A549 (cell line): Measurements from ENCODE around the gene SIRT2. TPM values are rescaled to one million over a fixed set of nuclear protein-coding genes. Genes with fewer than 3 reads are reported as not detected.

Experiments
- ATAC-seq, 2 experiments: fragments of 200-7000 bp in 1 of 2; fragments of >200 bp in 1 of 2; cut with Nextera tagmentation in 1 of 2; cut with Tn5 transposase in 1 of 2; 3 replicates each; pipeline versions ENCODE4 v1.8.0 to v1.9.1; 2018 to 2020; ENCODE audit warnings: mild to moderate bottlenecking in 1 of 2, moderate library complexity in 1 of 2
- CTCF ChIA-PET: fragments of 300-600 bp; sonication (Branson Sonifier 250); formaldehyde crosslinking; extraction: SDS; loops from one replicate; lab custom pipeline; 2021; ENCODE audit warnings: antibody characterized with exemption, inconsistent platforms; lab: Yijun Ruan, JAX
- POLR2A ChIA-PET: fragments of 350-600 bp; formaldehyde crosslinking; extraction: SDS; loops from one replicate; lab custom pipeline; 2021; ENCODE audit warnings: antibody characterized with exemption, inconsistent platforms; lab: Yijun Ruan, JAX
- DNase-seq, 2 experiments: peaks; one replicate each; pipeline versions ENCODE4 v3.0.0 to v3.0.0-alpha.2; 2011 to 2016; ENCODE audit warnings: low read depth in 1 of 2, low spot score in 1 of 2
- FAIRE-seq: peaks from 2 replicates; lab custom pipeline; 2011; peaks lifted over from hg19 to GRCh38; lab: Jason Lieb, UNC
- H3K27ac ChIP-seq, 2 experiments: fragments of >200 bp; sonication (Bioruptor Twin); formaldehyde crosslinking; 3 replicates each; pipeline ENCODE4 v1.5.1; 2016 to 2017
- H3K4me1 ChIP-seq: fragments of >200 bp; sonication (Bioruptor Twin); formaldehyde crosslinking; 3 replicates; pipeline ENCODE4 v1.6.1; 2016
- H3K4me2 ChIP-seq: fragments of >200 bp; sonication (Bioruptor Twin); formaldehyde crosslinking; 3 replicates; pipeline ENCODE4 v1.6.1; 2016
- H3K4me3 ChIP-seq: fragments of >200 bp; sonication (Bioruptor Twin); formaldehyde crosslinking; 3 replicates; pipeline ENCODE4 v1.5.1; 2016
- H3K9me3 ChIP-seq: fragments of >200 bp; sonication (Bioruptor Twin); formaldehyde crosslinking; 3 replicates; pipeline ENCODE4 v1.6.1; 2016
- CBX2 ChIP-seq: fragments of 200-600 bp; sonication (generic); IDR thresholded peaks from 2 replicates; pipeline ENCODE4 v1.6.1; 2016; ENCODE audit warnings: low read depth, mild to moderate bottlenecking, borderline replicate concordance
- CEBPB ChIP-seq, 2 experiments: fragments of >200 bp in 1 of 2; sonication (Bioruptor Twin) in 1 of 2; formaldehyde crosslinking in 1 of 2; IDR thresholded peaks; 2 replicates each; pipeline ENCODE4 v1.6.1; 2012 to 2016
- CTCF ChIP-seq: fragments of >200 bp; sonication (Bioruptor Twin); formaldehyde crosslinking; IDR thresholded peaks from 3 replicates; pipeline ENCODE4 v1.5.1; 2016
- ESRRA ChIP-seq: fragments of 150-350 bp; IDR thresholded peaks from 2 replicates; pipeline ENCODE4 v1.6.1; 2014; ENCODE audit warnings: mild to moderate bottlenecking, low read length, borderline replicate concordance
- GATA3 ChIP-seq: IDR thresholded peaks from 2 replicates; pipeline ENCODE4 v1.6.1; 2012; ENCODE audit warnings: borderline replicate concordance
- HMGXB4 ChIP-seq: fragments of 250-450 bp; sonication (Bioruptor Pico); IDR thresholded peaks from 2 replicates; pipeline ENCODE4 v1.5.0; 2021; ENCODE audit warnings: mild to moderate bottlenecking, moderate library complexity, borderline replicate concordance
- HOXA7 ChIP-seq: fragments of 250-450 bp; sonication (Bioruptor Pico); IDR thresholded peaks from 2 replicates; pipeline ENCODE4 v1.5.0; 2020; ENCODE audit warnings: mild to moderate bottlenecking, moderate library complexity
- JUN ChIP-seq, 2 experiments: fragments of >200 bp; sonication (Bioruptor Twin); formaldehyde crosslinking; IDR thresholded peaks; 2 replicates in 1 of 2; 3 replicates in 1 of 2; pipeline ENCODE4 v1.6.1; 2016 to 2017
- MAX ChIP-seq: IDR thresholded peaks from 2 replicates; pipeline ENCODE4 v1.6.1; 2012
- MAZ ChIP-seq: fragments of 150-350 bp; IDR thresholded peaks from 2 replicates; pipeline ENCODE4 v1.6.1; 2014; ENCODE audit warnings: antibody characterized with exemption, low read depth, low read length, borderline replicate concordance
- MYC ChIP-seq: IDR thresholded peaks from 2 replicates; pipeline ENCODE4 v1.6.1; 2012; ENCODE audit warnings: mild to moderate bottlenecking, inconsistent platforms, low read length, improper control_type of control experiment, borderline replicate concordance
- NFE2L2 ChIP-seq: fragments of 150-350 bp; conservative IDR thresholded peaks from 2 replicates; pipeline ENCODE4 v1.6.1; 2014; ENCODE audit warnings: low read length
- NPAS2 ChIP-seq: fragments of 250-450 bp; sonication (Bioruptor Pico); IDR thresholded peaks from 2 replicates; pipeline ENCODE4 v1.8.0; 2022; ENCODE audit warnings: mild to moderate bottlenecking, moderate library complexity, borderline replicate concordance
- NR3C1 ChIP-seq: fragments of >200 bp; sonication (Bioruptor Twin); formaldehyde crosslinking; IDR thresholded peaks from 3 replicates; pipeline ENCODE4 v1.6.1; 2017
- PBX3 ChIP-seq: IDR thresholded peaks from 2 replicates; pipeline ENCODE4 v1.6.1; 2012
- PHF8 ChIP-seq: fragments of 200-600 bp; sonication (generic); IDR thresholded peaks from 2 replicates; pipeline ENCODE4 v1.6.1; 2016; ENCODE audit warnings: low read depth, mild to moderate bottlenecking, antibody characterized with exemption, moderate library complexity, borderline replicate concordance
- POLR2AphosphoS2 ChIP-seq: conservative IDR thresholded peaks from 2 replicates; pipeline ENCODE4 v1.6.1; 2012; ENCODE audit warnings: low read length, improper control_type of control experiment, inconsistent platforms
- RFX5 ChIP-seq: fragments of 450-650 bp; IDR thresholded peaks from 2 replicates; pipeline ENCODE4 v1.7.1; 2014; ENCODE audit warnings: antibody characterized with exemption, mild to moderate bottlenecking, moderate library complexity
- RNF2 ChIP-seq: fragments of 200-600 bp; sonication (generic); IDR thresholded peaks from 2 replicates; pipeline ENCODE4 v1.6.1; 2016; ENCODE audit warnings: low read depth, mild to moderate bottlenecking, antibody characterized with exemption, moderate library complexity, borderline replicate concordance
- SREBF2 ChIP-seq: fragments of 450-650 bp; IDR thresholded peaks from 2 replicates; pipeline ENCODE4 v1.6.1; 2014; ENCODE audit warnings: mild to moderate bottlenecking, moderate library complexity
- TFCP2L1 ChIP-seq: fragments of 250-450 bp; sonication (Bioruptor Pico); IDR thresholded peaks from 2 replicates; pipeline ENCODE4 v1.5.0; 2021; ENCODE audit warnings: mild to moderate bottlenecking
- TP53 ChIP-seq: fragments of 250-450 bp; sonication (Bioruptor Pico); IDR thresholded peaks from 2 replicates; pipeline ENCODE4 v1.5.0; 2021; ENCODE audit warnings: mild to moderate bottlenecking, moderate library complexity
- ZSCAN20 ChIP-seq: fragments of 250-450 bp; sonication (Bioruptor Pico); IDR thresholded peaks from 2 replicates; pipeline ENCODE4 v1.8.0; 2022; ENCODE audit warnings: mild to moderate bottlenecking, moderate library complexity
- WGBS: methylation state at CpG from one replicate; pipeline ENCODE4 v1.1.6; 2017; ENCODE audit errors: missing lambda C conversion rate; 5-methylcytosine and 5-hydroxymethylcytosine counted together
- polyA plus RNA-seq, 4 experiments: library from polyadenylated mRNA; depleted of rRNA in 3 of 4; stranded (reverse); fragments of >200 nt; fragmentation: RNase III in 1 of 4; extraction: RNeasy Plus Mini Kit Qiagen cat#74134 plus additional on column Dnase treatment in 1 of 4; gene quantifications; 2 replicates in 3 of 4; 3 replicates in 1 of 4; pipeline ENCODE4 v1.2.3, GENCODE V29; 2011 to 2017
- TF ChIP-seq, protein P1 (sequence below): fragments of 150-350 bp; IDR thresholded peaks from 2 replicates; pipeline ENCODE4 v1.6.1; 2014; ENCODE audit warnings: low read depth, mild to moderate bottlenecking, low read length
- TF ChIP-seq, protein P2 (sequence below): fragments of >200 bp; sonication (Bioruptor Twin); formaldehyde crosslinking; IDR thresholded peaks from 3 replicates; pipeline ENCODE4 v1.6.1; 2016

Gene SIRT2
- polyA plus RNA-seq, 2 of the 4 experiments (the other 2 are of a cell fraction) = 28.6 to 30.4 TPM

DNA sequence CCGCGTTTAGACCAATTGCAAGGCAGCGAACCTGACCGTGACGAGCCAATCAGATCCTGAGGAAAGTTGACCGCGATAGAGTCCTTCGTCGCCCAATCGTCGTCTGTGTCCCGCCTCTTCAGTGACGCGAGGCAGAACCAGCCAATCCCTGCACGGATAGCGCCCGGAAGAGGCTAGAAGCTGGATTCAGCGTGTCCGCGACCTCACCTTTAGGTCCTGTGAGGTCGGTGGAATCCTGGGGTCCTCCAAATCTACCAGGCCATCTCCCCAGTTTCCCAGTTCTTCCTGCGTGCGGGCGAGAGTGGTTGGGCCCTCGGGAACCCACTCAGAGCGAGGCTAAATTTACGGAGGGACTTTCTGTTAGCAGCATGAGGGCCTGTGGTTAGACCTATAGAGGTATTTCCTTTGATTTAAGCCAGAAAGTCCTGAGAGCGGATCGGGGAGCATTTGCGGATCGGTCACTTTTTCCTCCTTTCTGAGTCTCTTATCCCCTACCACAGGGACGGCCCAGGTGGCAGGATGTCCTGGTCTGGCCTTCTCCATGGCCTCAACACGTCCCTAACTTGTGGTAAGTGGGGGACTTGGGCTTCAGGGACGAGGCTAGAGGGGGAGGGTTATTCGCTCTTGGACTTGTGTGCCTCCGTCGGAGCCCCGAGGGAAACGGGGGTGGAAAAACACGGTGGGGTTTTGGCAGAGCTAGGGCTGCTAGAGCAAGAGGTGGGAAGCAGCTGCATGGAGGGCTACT lies 31.5 kb upstream of the SIRT2 start, which contains the start of gene MRPS12 (continued):
- TF ChIP-seq TP53 (CRISPR knock-in tag) (0 out of 2 replicates have a peak, but pooled peaks have one; percentile 76), HMGXB4 (0 out of 2 replicates have a peak, but pooled peaks have one; percentile 38), GATA3 (0 out of 2 replicates have a peak, but pooled peaks have one; percentile 3), JUN (IDR thresholded peaks at IDR 0.05) (peak; percentile 70 to 78; a peak in 4 of 5 replicates), MAX (peak; percentile 86), CBX2 (no peak), PHF8 (peak; percentile 69), POLR2AphosphoS2 (peak; percentile 18; the same call in 1 of the 2 replicates)
- TF ChIP-seq, protein P1, sequence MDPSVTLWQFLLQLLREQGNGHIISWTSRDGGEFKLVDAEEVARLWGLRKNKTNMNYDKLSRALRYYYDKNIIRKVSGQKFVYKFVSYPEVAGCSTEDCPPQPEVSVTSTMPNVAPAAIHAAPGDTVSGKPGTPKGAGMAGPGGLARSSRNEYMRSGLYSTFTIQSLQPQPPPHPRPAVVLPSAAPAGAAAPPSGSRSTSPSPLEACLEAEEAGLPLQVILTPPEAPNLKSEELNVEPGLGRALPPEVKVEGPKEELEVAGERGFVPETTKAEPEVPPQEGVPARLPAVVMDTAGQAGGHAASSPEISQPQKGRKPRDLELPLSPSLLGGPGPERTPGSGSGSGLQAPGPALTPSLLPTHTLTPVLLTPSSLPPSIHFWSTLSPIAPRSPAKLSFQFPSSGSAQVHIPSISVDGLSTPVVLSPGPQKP = no peak; the same call in 1 of the 2 replicates
- TF ChIP-seq, protein P2, sequence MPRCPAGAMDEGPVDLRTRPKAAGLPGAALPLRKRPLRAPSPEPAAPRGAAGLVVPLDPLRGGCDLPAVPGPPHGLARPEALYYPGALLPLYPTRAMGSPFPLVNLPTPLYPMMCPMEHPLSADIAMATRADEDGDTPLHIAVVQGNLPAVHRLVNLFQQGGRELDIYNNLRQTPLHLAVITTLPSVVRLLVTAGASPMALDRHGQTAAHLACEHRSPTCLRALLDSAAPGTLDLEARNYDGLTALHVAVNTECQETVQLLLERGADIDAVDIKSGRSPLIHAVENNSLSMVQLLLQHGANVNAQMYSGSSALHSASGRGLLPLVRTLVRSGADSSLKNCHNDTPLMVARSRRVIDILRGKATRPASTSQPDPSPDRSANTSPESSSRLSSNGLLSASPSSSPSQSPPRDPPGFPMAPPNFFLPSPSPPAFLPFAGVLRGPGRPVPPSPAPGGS = peak; percentile 46; the same call in 1 of the 3 replicates

GRCh38 chr19:38929929-38930775 lies 30.7 kb upstream of the SIRT2 start, which contains the start of gene SARS2:
Gene SARS2 (minus strand): TSS chr19:38930763. CDS start chr19:38930736, 27 bp downstream.
- H3K4me2 ChIP-seq = peak within 1 kb of the TSS; percentile 86
- H3K4me1 ChIP-seq = peaks cover 19% of the 10 kb centered on the region
- FAIRE-seq (no peak), DNase-seq (peak; percentile 98 to 99), ATAC-seq (peak; percentile 65 to 69)
- peak within 1 kb of the TSS; percentile 66 for H3K4me3 ChIP-seq
- ChIA-PET POLR2A (interaction anchor here (0.6 to 3.0 kb wide), 58 partner anchors 9 to 572 kb away, joined by 3 to 30 read pairs (median 4); partner anchors contain the start of genes ACTN4, CCER2, ECH1 and EIF3K), CTCF (interaction anchor here (0.5 to 12.2 kb wide), 136 partner anchors 9 to 1548 kb away, joined by 3 to 245 read pairs (median 4); partner anchors contain the start of genes ACP7, CAPN12, CCER2 and ECH1)
- no peaks in the 10 kb centered on the region for H3K9me3 ChIP-seq
- WGBS = 3% methylated on average over 49 of the region's 49 CpGs
- H3K27ac ChIP-seq = peak within 1 kb of the TSS; percentile 87
- TF ChIP-seq MYC (no peak), HOXA7 (no peak), ESRRA (0 out of 2 replicates have a peak, but pooled peaks have one; percentile 49), NR3C1 (no peak), NFE2L2 (no peak), NPAS2 (CRISPR knock-in tag) (no peak), TFCP2L1 (CRISPR knock-in tag) (0 out of 2 replicates have a peak, but pooled peaks have one; percentile 69), RNF2 (no peak), RFX5 (no peak; the same call in 1 of the 2 replicates), SREBF2 (peak; percentile 13; the same call in 1 of the 2 replicates), CEBPB (IDR thresholded peaks at IDR 0.05) (peak in 1 of 2 experiments; percentile 86; a peak in 2 of 4 replicates), ZSCAN20 (CRISPR knock-in tag) (no peak), MAZ (no peak; the same call in 1 of the 2 replicates), GATA3 (peak; percentile 22; the same call in 1 of the 2 replicates), PBX3 (peak; percentile 51), CTCF (peak; percentile 100), POLR2AphosphoS2 (peak; percentile 56; the same call in 1 of the 2 replicates)
- TF ChIP-seq, protein P2 = 0 out of 3 replicates have a peak, but pooled peaks have one; percentile 63
